Measurements from ENCODE around the gene ERBB4.
"Not testable (repeated sequence)": the region's sequence is repeated elsewhere in the genome, so short reads cannot be mapped to it uniquely, and the experiment has no call there.

Gene ERBB4

GRCh38 chr2:212528106-212528856, 10.3 kb downstream of the ERBB4 start:
- no peak for DNase-seq

GRCh38 chr2:212526059-212526458, 12.5 kb downstream of the ERBB4 start:
- DNase-seq: no peak

DNA sequence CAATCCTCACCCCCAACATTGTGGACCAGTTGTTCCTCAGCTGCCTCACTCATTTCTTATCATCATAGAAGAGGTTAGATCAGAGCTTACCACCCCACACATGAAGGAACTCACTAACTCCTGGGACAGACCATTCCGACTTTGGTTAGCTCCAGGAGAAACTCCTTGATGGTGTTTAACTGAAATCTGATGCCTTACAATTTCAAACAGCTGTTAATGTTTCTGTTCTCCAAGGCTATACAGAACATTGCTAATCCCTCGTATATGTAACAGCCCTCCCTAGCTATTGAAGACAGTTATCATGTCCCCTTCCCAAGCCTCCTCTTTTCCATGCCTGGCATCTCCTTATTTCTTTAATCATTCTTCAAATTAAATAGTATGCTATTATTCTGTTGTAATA, 14.8 kb downstream of the ERBB4 start:
- DNase-seq: no peak

DNA sequence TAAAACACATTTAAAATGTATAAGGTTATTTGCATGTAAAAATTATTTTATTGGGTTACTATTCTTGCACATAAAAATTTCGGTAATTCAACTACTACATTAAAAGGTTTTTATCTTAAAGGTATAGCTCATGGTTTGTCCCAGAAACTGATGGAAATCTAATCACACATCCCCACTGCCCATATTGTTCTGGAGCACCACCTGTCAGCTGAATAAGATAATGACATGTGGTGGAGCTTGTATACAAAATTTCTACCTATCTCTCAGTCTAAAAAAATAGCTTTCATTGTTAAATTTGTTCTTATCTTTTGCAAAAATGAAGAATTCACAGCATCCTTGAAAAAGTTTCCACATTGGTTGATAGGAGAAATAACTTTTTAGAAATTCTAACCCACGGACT, 18.3 kb downstream of the ERBB4 start:
- DNase-seq: no peak

- DNase-seq: no peak
These were observed 20.9 kb downstream of the ERBB4 start for GRCh38 chr2:212517693-212518092.

GRCh38 chr2:212505586-212505985, 33.0 kb downstream of the ERBB4 start:
- no peak for DNase-seq

GRCh38 chr2:212495046-212495445, 43.6 kb downstream of the ERBB4 start:
- no peak for DNase-seq

- DNase-seq: no peak
These were observed 44.1 kb downstream of the ERBB4 start for GRCh38 chr2:212494418-212495020.

DNA sequence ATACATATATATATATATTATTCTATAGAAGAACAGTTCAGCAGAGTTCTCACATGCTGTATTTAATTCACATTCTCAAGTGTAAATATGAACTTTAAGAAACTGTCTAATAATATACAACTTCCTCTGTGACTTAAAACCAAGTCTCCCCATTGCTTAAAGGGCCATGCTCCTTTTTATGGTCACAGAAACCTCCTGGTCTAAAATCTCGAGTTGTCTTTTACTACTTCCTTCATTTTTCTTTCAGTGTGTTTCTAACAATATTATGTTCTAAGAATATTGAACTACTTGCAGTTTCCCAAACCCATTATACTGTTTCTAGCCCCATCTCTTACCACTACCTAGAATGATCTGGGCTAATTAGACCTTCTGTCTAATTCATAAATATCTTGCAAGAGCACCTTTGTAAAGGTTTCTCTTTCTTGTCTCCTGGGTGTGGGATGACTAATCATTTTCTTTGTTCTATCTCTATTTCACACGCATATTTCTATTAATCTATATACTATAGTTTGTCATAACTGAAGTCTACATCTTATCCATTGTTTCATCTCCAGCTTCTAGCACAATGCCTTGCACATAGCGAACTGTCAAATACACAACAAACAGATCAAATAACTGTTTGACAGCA, 48.8 kb downstream of the ERBB4 start:
- no peak for DNase-seq

DNA sequence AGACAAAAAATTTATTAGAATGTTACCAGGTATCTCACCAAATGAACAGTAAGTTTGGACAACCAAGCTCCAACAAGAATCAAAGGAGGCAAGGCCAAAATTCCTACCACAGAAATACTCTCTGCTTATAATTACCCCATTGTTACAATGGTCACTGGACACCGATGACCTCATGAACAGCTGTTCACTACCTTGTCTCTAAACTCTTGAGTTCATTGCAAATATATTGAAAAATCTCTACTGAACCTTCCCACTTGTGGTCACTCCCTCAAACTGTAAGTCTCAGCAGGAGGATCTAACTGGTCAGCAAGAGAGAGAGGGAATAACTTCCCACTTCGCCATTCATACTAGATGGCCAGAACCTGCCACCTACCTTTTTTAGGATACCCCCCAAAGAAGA, 50.0 kb downstream of the ERBB4 start:
- no peak for DNase-seq

- no peak for DNase-seq
These were observed 54.0 kb downstream of the ERBB4 start for GRCh38 chr2:212484563-212485080.

- DNase-seq: no peak
These were observed 58.2 kb downstream of the ERBB4 start for GRCh38 chr2:212480447-212480846.

DNA sequence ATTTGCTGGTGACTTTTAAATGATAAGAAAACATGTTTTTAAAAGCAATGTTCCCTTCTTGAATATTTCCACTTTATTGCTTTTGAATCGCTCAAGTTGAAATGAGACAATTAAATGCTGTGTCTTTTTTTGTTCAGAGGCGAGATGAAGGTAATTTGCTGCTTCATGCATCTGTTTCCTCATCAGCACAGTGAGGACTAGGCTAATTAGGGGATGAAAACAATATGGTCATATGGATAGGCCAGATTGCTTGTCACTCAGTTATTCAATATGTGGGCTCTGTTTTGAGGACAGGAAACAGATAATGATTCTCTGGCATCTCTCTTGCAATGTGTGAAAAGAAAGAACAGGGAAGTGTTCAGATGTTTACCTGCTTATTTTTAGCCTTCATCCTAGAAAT, 61.0 kb downstream of the ERBB4 start:
- DNase-seq: no peak

DNA sequence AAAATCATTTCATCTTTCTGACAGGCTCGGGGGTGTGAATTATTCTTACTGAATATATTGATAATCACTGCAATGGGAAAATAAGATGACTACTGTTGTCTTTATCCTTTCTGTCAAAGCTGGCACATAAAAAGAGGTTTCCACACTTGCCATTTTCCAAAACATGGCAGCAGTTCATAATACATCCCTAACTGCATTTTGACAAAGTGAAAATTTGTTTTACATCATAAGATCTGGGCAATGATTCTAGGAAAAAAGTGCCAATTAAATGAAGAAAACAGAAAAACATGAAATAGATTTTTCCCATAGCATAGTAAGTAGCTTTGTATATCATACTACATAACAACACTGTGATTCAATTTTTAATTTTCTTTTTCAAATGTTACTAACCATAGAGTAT, 65.4 kb downstream of the ERBB4 start:
- DNase-seq: no peak

DNA sequence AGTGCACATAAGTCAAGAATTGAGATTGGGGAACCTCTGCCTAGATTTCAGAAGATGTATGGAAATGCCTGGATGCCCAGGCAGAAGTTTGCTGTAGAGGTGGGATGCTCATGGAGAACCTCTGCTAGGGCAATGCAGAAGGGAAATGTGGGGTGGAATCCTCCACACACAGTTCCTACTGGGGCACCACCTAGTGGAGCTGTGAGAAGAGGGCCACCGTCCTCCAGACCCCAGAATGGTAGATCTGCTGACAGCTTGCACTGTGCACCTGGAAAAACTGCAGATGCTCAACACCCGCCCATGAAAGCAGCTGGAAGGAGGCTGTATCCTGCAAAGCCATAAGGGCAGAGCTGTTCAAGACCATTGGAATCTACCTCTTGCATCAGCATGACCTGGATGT, 71.1 kb downstream of the ERBB4 start:
- not testable (repeated sequence) for DNase-seq

DNA sequence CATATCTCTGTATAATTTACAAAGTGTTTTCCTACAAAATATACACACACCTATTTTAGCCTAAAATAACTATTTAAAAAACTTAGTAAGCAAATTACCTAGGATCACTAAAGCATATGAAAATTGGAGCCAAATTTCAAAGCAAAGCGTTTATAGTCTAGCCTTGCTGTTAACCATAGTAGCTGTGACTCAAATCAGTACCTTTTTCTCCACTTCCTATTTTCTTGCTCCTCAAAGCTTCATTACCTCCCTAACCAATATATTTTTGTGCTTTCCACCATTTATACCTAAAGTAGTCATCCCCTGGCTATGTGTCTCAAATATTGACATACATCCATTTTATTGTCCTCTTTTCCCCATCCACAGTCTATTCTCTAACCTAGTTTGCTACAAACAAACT, 73.1 kb downstream of the ERBB4 start:
- DNase-seq: no peak

- not testable (repeated sequence) for DNase-seq
These were observed 76.9 kb downstream of the ERBB4 start for GRCh38 chr2:212461708-212462107.

DNA sequence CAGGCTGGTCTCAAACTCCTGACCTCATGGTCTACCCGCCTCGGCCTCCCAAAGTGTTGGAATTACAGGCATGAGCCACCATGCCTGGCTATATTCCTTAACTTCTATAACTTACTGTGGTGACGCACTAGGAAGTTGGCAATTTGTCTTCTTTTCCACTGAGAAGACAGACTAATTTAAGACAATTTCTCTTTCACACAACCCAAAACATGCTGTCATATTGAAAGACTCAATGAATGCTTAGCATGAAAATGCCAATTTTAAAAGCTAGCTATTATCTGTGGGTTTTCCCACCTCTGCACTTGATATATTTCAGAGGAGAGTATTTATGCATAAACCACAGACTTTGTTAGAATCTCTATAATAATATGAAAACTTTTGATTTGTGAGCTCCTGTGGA, 84.5 kb downstream of the ERBB4 start:
- DNase-seq: no peak

DNA sequence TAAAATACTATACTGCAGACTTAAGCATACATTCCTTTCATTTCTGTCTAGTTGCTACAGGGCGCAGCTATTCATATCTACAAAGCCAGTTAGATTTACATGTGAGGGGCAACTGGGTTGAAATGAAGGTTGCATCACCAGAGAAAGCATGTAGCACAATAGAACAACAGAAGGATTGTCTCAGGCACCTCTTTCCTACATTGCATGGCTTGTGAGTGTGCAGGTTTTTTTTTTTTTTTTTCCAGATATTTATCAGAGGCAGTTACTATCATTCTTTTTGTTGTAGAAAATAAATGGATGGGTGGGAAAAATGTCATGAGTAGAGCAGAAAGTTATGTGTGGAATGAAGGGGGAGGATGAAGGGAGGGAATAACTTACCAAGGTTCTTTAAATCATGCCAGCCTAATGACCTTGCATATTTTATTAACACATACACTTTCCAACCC, 86.8 kb downstream of the ERBB4 start:
- no peak for DNase-seq

GRCh38 chr2:212448698-212449097, 89.9 kb downstream of the ERBB4 start:
- no peak for DNase-seq

DNA sequence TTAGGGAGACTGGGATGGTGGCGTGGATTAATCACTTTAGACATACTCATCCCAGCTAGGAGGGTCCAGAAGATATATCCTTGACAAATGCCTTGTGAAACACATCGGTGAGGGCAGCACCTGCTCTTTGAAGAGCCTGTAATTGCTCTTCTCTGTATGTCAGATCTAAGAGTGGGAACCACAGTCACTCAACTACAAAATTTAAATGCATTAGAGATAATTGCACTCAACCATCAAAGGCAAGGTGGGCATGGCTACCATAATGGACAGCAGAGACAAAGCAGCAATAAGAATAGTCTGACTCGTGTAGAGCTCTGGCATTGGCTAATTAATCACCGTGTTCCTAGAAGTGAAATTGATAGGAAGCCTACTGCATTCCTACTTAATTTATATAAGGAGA, 96.8 kb downstream of the ERBB4 start:
- DNase-seq: no peak

- DNase-seq: no peak
These were observed 97.5 kb downstream of the ERBB4 start for GRCh38 chr2:212441141-212441540.

GRCh38 chr2:212428681-212429478, 109.7 kb downstream of the ERBB4 start:
- no peak for DNase-seq

Data from CD4-positive, alpha-beta T cell treated with Interleukin-17A for 4 hours (primary cell).